DOHH2 (cell line): ENCODE measurements around the gene RND2.

ENCODE experiments used
- EZH2phosphoT487 ChIP-seq: fragments of 200-600 bp; sonication (generic); IDR thresholded peaks from 2 replicates; pipeline ENCODE4 v1.6.1; 2017; ENCODE audit warnings: borderline replicate concordance, mild to moderate bottlenecking, antibody characterized with exemption, low read length, moderate library complexity, mixed read lengths
- TF ChIP-seq, protein P1 (sequence below): fragments of 200-600 bp; sonication (generic); IDR thresholded peaks from one replicate; pipeline ENCODE4 v1.5.1; 2014; ENCODE audit warnings: antibody characterized with exemption, mild to moderate bottlenecking, low read depth, low read length; ENCODE audit not compliant: poor library complexity, severe bottlenecking

DNA sequence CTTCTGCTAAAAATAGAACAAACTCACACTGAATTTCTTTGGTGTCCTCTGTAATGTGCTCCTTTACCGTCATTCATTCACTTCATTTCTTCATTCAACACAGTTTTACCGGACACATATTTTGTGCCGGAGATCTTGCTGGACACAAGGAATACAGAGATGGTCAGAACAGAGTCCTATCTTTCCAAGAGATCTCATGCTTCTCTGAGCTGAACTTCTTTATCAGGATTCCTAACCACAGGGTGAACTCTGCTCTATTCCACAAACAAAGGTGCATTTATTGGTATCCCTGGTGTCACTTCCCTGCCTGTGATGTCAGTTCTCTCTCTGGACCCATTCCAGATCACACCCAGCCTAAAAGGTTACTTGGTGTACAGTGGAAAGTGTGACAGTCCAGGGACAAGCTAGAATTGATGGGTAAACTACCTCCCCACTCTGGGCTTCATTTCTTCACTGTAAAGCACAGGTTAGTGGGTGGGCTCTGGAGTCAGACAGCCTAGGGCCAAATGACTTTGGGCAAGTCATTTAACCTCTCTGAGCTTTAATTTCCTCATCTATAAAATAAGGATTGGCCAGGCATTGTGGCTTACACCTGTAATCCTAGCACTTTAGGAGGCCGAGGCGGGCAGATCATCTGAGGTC is 14.2 kb upstream of the RND2 start:
- TF ChIP-seq, protein P1, sequence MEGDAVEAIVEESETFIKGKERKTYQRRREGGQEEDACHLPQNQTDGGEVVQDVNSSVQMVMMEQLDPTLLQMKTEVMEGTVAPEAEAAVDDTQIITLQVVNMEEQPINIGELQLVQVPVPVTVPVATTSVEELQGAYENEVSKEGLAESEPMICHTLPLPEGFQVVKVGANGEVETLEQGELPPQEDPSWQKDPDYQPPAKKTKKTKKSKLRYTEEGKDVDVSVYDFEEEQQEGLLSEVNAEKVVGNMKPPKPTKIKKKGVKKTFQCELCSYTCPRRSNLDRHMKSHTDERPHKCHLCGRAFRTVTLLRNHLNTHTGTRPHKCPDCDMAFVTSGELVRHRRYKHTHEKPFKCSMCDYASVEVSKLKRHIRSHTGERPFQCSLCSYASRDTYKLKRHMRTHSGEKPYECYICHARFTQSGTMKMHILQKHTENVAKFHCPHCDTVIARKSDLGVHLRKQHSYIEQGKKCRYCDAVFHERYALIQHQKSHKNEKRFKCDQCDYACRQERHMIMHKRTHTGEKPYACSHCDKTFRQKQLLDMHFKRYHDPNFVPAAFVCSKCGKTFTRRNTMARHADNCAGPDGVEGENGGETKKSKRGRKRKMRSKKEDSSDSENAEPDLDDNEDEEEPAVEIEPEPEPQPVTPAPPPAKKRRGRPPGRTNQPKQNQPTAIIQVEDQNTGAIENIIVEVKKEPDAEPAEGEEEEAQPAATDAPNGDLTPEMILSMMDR = no peak
- no peak for TF ChIP-seq EZH2phosphoT487
